GM04503 (cell line): ENCODE data around the gene RGR.
"Not testable (repeated sequence)": the region's sequence is repeated elsewhere in the genome, so short reads cannot be mapped to it uniquely, and the experiment has no call there.

Source experiments
- DNase-seq: peaks from one replicate; pipeline ENCODE4 v3.0.0-alpha.2; 2012; ENCODE audit warnings: low read depth

RGR gene

DNA sequence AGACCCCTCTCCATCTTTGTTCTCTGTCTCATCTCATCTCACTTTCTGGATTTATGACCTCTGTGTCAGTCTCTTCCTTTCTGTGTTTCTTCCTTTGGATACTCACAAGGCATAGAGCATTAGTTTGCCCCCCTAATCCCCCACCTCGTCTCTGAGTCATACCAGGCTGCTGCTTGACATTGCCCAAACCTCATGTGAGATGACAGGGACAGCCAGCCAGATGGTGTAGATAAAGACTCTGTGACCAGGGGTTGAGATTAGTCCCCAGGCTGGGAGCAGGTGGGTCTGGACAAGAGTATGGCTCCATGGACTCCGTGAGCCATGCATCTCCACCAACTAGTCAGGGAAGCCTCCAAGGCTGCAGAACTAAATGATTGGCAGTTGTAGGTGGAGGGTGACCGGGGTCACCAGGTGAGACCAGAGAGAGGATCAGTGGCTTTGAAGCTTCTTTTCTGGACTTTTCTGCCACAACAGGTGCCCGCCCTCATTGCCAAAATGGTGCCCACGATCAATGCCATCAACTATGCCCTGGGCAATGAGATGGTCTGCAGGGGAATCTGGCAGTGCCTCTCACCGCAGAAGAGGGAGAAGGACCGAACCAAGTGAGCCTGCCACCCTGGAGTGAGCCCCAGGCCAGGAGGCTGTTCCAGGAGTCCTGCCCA lies 13.3 kb downstream of the RGR start:
- no peak for DNase-seq

DNA sequence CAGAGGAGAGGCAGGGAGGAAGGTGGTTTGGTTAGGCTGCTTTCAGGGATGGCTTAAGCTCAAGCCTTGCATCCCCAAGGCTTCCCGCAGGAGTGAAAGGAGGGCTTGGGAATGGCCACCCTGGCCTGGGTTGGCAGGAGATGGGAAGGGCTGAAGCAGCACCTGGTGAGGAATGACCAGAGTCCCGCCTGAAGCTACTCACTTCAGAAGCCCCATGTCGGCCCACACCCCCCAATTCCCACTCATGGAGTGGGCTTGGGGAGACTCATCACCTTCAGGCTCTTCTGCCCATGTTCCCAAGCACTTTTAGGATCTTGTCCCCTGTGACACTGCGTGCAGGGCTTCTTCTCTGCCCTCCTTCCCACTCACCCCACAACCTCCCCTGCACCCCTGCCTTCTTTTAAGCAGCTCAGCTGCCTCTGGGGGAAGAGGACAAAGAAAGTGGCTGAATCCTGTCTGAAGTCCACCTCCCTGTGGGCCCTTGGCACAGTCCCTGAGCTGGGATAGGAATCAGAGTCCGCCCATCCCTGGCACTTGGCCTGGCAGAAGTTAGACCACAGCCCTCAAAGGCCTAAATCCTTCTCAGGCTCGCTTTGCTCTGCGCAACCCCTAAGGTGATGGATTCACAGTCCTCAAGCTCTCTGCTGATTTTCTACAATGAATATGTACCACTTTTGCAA lies 16.5 kb downstream of the RGR start:
- DNase-seq: no peak

DNA sequence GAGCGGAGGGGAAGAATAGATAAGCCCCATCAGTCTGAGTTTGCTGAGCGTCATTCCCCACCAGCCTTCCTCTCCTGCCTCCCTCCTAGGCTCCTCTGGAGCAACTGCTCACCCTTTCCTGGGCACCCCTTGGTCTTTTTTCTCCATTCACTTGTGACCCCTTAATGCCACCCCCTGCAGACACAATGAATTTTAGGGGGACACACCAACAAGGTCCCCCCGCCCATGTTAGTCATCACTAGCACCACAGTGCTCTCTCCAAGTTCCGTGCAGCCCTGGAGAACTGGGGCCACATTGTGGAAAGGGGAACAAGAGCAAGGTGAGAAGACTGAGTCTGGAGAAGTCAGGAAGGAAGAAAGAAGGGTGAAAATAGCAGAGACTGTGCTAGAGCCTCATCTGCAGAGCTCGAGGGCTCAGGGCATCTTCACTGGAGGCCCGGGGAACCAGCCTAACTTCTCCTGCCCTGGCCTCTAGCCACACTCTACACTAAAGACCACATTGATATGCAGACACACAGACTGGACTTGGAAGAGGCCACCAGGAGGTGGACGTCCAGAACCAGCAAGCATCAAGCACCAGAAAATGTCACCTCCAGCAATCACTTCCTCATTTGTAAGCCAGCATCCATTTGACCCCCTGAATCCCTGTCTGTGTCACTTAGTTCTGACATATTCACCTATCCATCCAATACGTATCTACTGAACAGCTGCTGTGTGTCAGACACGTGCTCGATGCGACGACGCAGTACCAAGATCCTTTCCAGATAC lies 17.5 kb downstream of the RGR start:
- DNase-seq: no peak

- no peak for DNase-seq
Observed at GRCh38 chr10:84263716-84264115, 18.9 kb downstream of the RGR start.

DNA sequence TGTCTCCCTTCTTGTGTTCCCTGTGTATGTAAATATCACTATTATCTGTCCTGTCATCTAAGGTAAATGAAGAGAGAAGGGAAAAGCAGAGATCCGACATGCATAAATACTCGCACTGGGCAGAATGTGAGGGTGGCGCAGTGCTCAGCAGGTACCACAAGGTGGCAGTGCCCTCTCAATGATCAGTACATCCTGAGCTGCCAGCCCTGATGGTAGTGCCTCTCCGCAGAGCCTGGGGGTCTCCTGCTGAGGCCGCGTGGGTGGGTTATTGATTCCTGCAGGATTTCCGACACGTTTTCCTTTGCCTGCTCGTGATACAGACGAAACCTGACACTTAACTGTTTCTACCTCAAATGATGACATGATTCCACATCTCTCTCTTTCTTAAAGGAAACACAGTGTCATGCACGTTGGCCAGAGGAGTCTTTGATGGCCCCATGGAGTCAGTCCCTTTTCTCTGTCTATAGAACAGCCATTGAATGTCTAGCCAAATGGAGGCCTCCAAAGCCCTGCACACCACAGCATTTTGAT lies 19.8 kb downstream of the RGR start:
- no peak for DNase-seq

- DNase-seq: no peak
Observed at GRCh38 chr10:84265418-84265817, 20.6 kb downstream of the RGR start.

- no peak for DNase-seq
Observed at GRCh38 chr10:84267503-84268126, 22.8 kb downstream of the RGR start.

GRCh38 chr10:84269162-84269561 lies 24.3 kb downstream of the RGR start:
- DNase-seq: no peak

DNA sequence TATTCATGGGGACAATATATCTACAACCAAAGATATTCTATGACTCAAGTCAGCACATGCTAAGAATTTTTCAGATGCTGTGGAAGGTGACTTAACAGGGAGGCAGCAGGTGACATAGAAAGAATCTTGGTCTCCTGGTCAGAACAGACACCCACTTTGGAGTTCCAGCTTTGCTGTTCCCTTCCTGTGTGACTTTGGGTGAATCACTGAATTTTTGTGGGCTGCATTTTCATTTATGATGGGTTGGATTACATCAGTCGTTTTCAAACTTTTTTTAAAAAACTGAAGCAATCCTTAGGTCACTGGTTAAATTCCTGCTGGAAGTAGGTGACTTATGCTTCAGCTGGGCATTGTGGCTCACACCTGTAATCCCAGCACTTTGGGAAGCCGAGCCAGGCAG lies 24.9 kb downstream of the RGR start:
- peak; percentile 62 for DNase-seq

- no peak for DNase-seq
Observed at GRCh38 chr10:84270708-84271107, 25.9 kb downstream of the RGR start.

DNA sequence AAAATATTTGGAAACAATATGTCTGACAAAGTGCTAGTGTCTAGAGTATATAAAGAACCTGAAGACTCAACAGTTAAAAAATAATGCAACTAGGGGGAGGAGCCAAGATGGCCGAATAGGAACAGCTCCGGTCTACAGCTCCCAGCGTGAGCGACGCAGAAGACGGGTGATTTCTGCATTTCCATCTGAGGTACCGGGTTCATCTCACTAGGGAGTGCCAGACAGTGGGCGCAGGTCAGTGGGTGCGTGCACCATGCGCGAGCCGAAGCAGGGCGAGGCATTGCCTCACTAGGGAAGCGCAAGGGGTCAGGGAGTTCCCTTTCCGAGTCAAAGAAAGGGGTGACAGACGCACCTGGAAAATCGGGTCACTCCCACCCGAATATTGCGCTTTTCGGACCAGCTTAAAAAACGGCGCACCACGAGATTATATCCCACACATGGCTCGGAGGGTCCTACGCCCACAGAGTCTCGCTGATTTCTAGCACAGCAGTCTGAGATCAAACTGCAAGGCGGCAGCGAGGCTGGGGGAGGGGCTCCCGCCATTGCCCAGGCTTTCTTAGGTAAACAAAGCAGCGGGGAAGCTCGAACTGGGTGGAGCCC lies 35.1 kb downstream of the RGR start:
- not testable (repeated sequence) for DNase-seq

DNA sequence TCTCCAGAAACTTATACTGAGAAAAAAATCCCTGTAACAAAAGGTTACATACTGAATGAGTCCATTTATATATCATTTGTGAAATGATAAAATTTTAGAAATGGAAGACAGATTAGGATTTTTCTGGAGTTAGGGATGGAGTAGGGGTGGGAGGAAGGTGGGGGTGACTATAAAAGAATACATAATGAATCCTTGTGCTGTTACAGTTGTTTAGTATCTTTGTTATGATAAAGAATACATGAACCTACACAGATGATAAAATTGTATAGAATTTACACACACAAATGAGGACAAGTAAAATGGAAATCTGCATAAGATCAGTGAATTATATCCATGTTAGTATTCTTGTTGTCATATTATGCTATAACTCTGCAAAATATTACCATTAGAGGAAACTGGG lies 41.8 kb downstream of the RGR start:
- DNase-seq: no peak

DNA sequence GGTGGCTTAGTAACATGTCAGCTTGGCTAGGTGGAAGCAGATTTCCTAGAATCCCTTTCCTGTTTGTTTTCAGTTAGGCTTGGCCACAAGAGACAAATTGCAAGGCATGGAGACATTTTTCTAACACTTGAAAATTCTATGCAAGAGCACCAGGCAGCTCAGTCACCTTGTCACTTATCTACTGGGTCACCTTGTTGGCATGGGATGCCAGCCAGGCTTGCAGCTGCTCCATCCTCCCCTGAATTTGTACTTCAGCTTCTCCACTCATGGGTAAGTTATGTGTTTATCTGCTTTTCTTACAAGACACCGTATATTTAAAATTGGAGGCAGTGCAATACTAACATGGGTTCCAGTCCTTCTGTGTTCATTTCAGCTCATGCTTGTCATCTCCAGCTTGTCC lies 43.3 kb downstream of the RGR start:
- DNase-seq: no peak

- DNase-seq: no peak
Observed at GRCh38 chr10:84289521-84290200, 44.8 kb downstream of the RGR start.

DNA sequence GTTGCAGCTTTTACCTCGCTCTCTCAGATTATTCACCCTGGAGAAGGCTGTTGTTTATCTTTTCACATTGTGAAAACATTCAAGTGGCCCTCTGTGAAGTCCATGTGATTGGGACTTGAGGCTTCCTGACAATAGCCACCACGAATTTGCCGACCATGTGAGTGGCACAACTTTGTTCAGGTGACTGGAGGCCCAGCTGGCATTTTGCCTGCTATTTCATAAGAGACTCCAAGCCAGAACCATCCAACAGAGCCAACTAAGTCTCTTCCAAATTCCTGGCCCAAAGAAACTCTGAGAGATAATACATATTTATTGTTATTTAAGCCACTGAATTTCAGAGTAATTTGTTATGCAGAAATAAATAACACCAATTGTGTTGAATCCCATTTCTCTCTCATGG lies 45.4 kb downstream of the RGR start:
- DNase-seq: no peak

- DNase-seq: no peak
Observed at GRCh38 chr10:84291384-84291783, 46.5 kb downstream of the RGR start.

GRCh38 chr10:84292502-84292901 lies 47.6 kb downstream of the RGR start:
- no peak for DNase-seq

GRCh38 chr10:84293171-84293570 lies 48.3 kb downstream of the RGR start:
- DNase-seq: no peak

DNA sequence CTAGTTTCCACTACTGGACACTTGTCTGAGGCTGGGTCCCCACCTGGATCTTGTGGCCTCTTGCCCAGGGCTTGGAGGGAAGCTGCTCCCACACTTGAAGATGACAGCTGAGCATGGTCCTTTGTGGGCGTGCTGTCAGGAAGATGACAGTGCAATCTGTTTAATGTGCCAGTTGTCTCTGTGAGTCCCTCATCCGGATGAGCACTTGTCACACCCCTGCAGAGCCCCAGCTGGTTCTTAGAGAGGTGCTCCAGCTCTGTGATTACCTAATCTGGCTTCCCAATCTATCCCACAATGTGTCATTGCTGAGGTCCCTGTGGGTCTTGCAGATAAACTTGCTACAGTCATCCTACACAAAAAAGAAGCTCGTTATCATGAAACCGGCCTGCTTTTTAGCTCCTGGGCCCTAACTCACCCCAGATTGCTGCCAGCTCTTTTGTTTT lies 48.7 kb downstream of the RGR start:
- DNase-seq: no peak

GRCh38 chr10:84294766-84295447 lies 50.1 kb downstream of the RGR start:
- no peak for DNase-seq
